Measurements from ENCODE around the gene AFAP1L2.

Gene AFAP1L2

DNA sequence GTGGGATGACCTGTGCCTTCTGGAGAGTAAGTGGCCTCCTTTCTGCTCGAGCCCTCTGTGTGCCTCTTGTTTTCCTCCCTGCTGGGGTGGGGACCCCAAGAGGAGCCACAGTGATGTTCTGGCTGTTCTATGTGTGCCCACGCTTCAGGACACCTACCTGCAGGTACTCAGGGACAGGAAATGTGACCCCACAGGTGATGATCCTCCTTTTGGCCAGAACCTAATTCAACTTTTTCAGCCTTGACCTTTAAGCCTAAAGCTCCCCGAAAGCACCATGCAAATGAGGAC lies 95.0 kb downstream of the AFAP1L2 start:
- no peak for ATAC-seq
- TF ChIP-seq SNAI2 (CRISPR knock-in tag; IDR thresholded peaks at IDR 0.05) (no peak), TCF4 (CRISPR knock-in tag; IDR thresholded peaks at IDR 0.05; ENCODE audit: borderline replicate concordance) (no peak), ESRRG (CRISPR knock-in tag; IDR thresholded peaks at IDR 0.05) (no peak), CSDC2 (CRISPR knock-in tag; IDR thresholded peaks at IDR 0.05) (no peak), ZNF8 (CRISPR knock-in tag; IDR thresholded peaks at IDR 0.05) (no peak), TSHZ2 (CRISPR knock-in tag; IDR thresholded peaks at IDR 0.05) (no peak), ARNTL (CRISPR knock-in tag; IDR thresholded peaks at IDR 0.05; ENCODE audit: borderline replicate concordance, low read depth) (no peak), BACH2 (CRISPR knock-in tag; IDR thresholded peaks at IDR 0.05; ENCODE audit: borderline replicate concordance) (no peak), TOX (CRISPR knock-in tag; IDR thresholded peaks at IDR 0.05; ENCODE audit: borderline replicate concordance) (no peak), CSRNP3 (CRISPR knock-in tag; IDR thresholded peaks at IDR 0.05) (no peak), PPARA (CRISPR knock-in tag; IDR thresholded peaks at IDR 0.05; ENCODE audit: borderline replicate concordance) (no peak), ZFP3 (CRISPR knock-in tag; IDR thresholded peaks at IDR 0.05) (no peak), ZNF70 (CRISPR knock-in tag; IDR thresholded peaks at IDR 0.05) (no peak), ZC3H10 (CRISPR knock-in tag; IDR thresholded peaks at IDR 0.05) (no peak), CREB5 (CRISPR knock-in tag; IDR thresholded peaks at IDR 0.05; ENCODE audit: low read depth) (no peak), ZNF565 (CRISPR knock-in tag; conservative IDR thresholded peaks at IDR 0.05; ENCODE audit: low read depth) (no peak), OSR1 (CRISPR knock-in tag; IDR thresholded peaks at IDR 0.05) (no peak), RARB (CRISPR knock-in tag; IDR thresholded peaks at IDR 0.05) (no peak)
- TF ChIP-seq, protein P1, sequence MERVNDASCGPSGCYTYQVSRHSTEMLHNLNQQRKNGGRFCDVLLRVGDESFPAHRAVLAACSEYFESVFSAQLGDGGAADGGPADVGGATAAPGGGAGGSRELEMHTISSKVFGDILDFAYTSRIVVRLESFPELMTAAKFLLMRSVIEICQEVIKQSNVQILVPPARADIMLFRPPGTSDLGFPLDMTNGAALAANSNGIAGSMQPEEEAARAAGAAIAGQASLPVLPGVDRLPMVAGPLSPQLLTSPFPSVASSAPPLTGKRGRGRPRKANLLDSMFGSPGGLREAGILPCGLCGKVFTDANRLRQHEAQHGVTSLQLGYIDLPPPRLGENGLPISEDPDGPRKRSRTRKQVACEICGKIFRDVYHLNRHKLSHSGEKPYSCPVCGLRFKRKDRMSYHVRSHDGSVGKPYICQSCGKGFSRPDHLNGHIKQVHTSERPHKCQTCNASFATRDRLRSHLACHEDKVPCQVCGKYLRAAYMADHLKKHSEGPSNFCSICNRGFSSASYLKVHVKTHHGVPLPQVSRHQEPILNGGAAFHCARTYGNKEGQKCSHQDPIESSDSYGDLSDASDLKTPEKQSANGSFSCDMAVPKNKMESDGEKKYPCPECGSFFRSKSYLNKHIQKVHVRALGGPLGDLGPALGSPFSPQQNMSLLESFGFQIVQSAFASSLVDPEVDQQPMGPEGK (CRISPR knock-in tag; IDR thresholded peaks at IDR 0.05; ENCODE audit: borderline replicate concordance): no peak
- TF ChIP-seq, protein P2, sequence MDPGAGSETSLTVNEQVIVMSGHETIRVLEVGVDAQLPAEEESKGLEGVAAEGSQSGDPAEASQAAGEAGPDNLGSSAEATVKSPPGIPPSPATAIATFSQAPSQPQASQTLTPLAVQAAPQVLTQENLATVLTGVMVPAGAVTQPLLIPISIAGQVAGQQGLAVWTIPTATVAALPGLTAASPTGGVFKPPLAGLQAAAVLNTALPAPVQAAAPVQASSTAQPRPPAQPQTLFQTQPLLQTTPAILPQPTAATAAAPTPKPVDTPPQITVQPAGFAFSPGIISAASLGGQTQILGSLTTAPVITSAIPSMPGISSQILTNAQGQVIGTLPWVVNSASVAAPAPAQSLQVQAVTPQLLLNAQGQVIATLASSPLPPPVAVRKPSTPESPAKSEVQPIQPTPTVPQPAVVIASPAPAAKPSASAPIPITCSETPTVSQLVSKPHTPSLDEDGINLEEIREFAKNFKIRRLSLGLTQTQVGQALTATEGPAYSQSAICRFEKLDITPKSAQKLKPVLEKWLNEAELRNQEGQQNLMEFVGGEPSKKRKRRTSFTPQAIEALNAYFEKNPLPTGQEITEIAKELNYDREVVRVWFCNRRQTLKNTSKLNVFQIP (CRISPR knock-in tag; IDR thresholded peaks at IDR 0.05; ENCODE audit: borderline replicate concordance, low read depth): no peak

- TF ChIP-seq ZNF565 (CRISPR knock-in tag; conservative IDR thresholded peaks at IDR 0.05; ENCODE audit: low read depth): no peak
- no peak for TF ChIP-seq ZFP3 (CRISPR knock-in tag; IDR thresholded peaks at IDR 0.05)
- TF ChIP-seq ISL1 (CRISPR knock-in tag; IDR thresholded peaks at IDR 0.05): no peak
- TF ChIP-seq ARNTL (CRISPR knock-in tag; IDR thresholded peaks at IDR 0.05; ENCODE audit: borderline replicate concordance, low read depth): no peak
- no peak for TF ChIP-seq OSR1 (CRISPR knock-in tag; IDR thresholded peaks at IDR 0.05)
- no peak for TF ChIP-seq PPARA (CRISPR knock-in tag; IDR thresholded peaks at IDR 0.05; ENCODE audit: borderline replicate concordance)
- TF ChIP-seq TSHZ2 (CRISPR knock-in tag; IDR thresholded peaks at IDR 0.05): no peak
- no peak for TF ChIP-seq TCF4 (CRISPR knock-in tag; IDR thresholded peaks at IDR 0.05; ENCODE audit: borderline replicate concordance)
- TF ChIP-seq TOX (CRISPR knock-in tag; IDR thresholded peaks at IDR 0.05; ENCODE audit: borderline replicate concordance): no peak
- TF ChIP-seq, protein P2 (CRISPR knock-in tag; IDR thresholded peaks at IDR 0.05; ENCODE audit: borderline replicate concordance, low read depth): no peak
- no peak for TF ChIP-seq ZNF70 (CRISPR knock-in tag; IDR thresholded peaks at IDR 0.05)
- TF ChIP-seq RARB (CRISPR knock-in tag; IDR thresholded peaks at IDR 0.05): no peak
- no peak for TF ChIP-seq CREB5 (CRISPR knock-in tag; IDR thresholded peaks at IDR 0.05; ENCODE audit: low read depth)
- TF ChIP-seq ZC3H10 (CRISPR knock-in tag; IDR thresholded peaks at IDR 0.05): no peak
- no peak for TF ChIP-seq CSDC2 (CRISPR knock-in tag; IDR thresholded peaks at IDR 0.05)
- no peak for ATAC-seq
These were observed 95.6 kb downstream of the AFAP1L2 start for GRCh38 chr10:114308531-114309363.
